Liver (tissue), 3 donors: ENCODE measurements around the gene RIC1.

Experiments used
- HNF4A ChIP-seq, 2 donors: conservative IDR thresholded peaks; 2 replicates each; pipeline ENCODE4 v1.6.1; 2016; ENCODE audit warnings: antibody characterized with exemption in 2 of 2, mild to moderate bottlenecking in 2 of 2
- RAD21 ChIP-seq, 2 donors: IDR thresholded peaks; 2 replicates each; pipeline ENCODE4 v1.6.1; 2016; ENCODE audit warnings: antibody characterized with exemption in 2 of 2, mild to moderate bottlenecking in 2 of 2
- TAF1 ChIP-seq: conservative IDR thresholded peaks from 2 replicates; pipeline ENCODE4 v1.6.1; 2016; ENCODE audit warnings: antibody characterized with exemption, mild to moderate bottlenecking
- TF ChIP-seq, protein P1 (sequence below): fragments of 150-350 bp; IDR thresholded peaks from 2 replicates; pipeline ENCODE4 v1.5.1; 2017; ENCODE audit warnings: improper control_type of control experiment, low read depth, low read length; ENCODE audit not compliant: missing input control
- donor health status: healthy.
- donor health status: healthy.

DNA sequence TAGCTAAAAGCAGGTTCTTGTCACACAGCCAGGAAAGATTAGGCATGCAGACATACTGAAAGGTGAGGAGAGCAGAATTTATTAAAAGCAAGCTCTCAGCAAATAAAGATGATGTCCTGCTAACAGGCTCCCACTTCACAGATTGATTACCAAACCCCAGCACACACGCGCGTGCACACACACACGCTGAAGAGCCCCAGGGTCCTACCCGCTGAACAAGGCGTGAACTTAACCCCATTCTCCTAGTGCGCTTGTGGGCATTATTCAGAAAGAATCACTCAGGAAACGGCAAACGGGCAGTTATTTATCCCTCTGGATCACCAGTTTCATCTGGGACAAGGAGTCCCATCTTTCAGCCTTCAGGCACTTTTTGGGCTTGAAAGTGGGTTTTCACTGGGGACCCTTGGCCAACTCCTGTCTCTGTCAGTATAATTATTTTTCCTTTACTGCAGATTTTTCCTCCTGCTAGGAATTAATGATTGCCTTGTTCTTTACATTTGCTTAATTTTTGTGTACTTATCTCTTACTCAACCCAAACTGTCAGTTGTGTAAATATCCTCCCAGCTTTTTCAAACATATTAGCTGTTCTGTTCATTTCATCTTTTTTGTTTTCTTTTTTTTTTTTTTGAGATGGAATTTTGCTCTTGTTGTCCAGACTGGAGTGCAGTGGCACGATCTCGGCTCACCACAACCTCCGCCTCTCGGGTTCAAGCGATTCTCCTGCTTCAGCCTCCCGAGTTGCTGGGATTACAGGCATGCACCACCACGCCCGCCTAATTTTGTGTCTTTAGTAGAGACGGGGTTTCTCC, 92.6 kb downstream of the RIC1 start:
- TF ChIP-seq RAD21 (IDR thresholded peaks at IDR 0.05) (no peak), TAF1 (no peak), HNF4A (conservative IDR thresholded peaks at IDR 0.05) (peak; percentile 5 to 20)
- TF ChIP-seq, protein P1, sequence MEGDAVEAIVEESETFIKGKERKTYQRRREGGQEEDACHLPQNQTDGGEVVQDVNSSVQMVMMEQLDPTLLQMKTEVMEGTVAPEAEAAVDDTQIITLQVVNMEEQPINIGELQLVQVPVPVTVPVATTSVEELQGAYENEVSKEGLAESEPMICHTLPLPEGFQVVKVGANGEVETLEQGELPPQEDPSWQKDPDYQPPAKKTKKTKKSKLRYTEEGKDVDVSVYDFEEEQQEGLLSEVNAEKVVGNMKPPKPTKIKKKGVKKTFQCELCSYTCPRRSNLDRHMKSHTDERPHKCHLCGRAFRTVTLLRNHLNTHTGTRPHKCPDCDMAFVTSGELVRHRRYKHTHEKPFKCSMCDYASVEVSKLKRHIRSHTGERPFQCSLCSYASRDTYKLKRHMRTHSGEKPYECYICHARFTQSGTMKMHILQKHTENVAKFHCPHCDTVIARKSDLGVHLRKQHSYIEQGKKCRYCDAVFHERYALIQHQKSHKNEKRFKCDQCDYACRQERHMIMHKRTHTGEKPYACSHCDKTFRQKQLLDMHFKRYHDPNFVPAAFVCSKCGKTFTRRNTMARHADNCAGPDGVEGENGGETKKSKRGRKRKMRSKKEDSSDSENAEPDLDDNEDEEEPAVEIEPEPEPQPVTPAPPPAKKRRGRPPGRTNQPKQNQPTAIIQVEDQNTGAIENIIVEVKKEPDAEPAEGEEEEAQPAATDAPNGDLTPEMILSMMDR, result no peak
